Esophagus squamous epithelium (tissue), 4 donors: ENCODE data around the gene RNF223.

ENCODE experiments used
- POLR2A ChIP-seq, 4 donors: fragments of 450-650 bp; IDR thresholded peaks; one replicate each; pipeline ENCODE4 v1.6.1; 2017; ENCODE audit warnings: antibody characterized with exemption in 4 of 4, mild to moderate bottlenecking in 4 of 4, moderate library complexity in 3 of 4
- TF ChIP-seq, protein P1 (sequence below), 6 experiments: fragments of 450-650 bp in 4 of 6; fragments of 200-600 bp in 2 of 6; sonication (generic) in 2 of 6; IDR thresholded peaks; one replicate each; pipeline ENCODE4 v1.5.1; 2016 to 2019; ENCODE audit warnings: antibody characterized with exemption in 6 of 6, mild to moderate bottlenecking in 4 of 6, moderate library complexity in 4 of 6

DNA sequence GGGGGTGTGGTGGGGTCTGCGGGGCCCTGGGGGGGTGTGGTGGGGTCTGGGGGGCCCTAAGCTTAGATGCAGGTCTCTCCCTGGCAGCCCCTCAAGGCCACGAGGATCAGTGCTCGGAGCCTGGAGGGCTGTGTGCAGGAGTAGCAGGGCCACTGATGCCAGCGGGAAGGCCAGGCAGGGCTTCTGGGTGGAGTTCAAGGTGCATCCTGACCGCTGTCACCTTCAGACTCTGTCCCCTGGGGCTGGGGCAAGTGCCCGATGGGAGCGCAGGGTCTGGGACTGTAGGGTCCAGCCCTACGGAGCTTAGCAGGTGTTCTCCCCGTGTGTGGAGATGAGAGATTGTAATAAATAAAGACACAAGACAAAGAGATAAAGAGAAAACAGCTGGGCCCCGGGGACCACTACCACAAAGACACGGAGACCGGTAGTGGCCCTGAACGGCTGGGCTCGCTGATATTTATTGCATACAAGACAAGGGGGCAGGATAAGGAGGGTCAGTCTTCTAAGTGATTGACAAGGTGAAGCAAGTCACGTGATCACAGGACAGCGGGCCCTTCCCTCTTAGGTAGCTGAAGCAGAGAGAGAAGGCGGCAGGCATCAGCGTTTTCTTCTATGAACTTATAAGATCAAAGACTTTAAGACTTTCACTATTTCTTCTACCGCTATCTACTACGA, 8.7 kb downstream of the RNF223 start:
- TF ChIP-seq, protein P1, sequence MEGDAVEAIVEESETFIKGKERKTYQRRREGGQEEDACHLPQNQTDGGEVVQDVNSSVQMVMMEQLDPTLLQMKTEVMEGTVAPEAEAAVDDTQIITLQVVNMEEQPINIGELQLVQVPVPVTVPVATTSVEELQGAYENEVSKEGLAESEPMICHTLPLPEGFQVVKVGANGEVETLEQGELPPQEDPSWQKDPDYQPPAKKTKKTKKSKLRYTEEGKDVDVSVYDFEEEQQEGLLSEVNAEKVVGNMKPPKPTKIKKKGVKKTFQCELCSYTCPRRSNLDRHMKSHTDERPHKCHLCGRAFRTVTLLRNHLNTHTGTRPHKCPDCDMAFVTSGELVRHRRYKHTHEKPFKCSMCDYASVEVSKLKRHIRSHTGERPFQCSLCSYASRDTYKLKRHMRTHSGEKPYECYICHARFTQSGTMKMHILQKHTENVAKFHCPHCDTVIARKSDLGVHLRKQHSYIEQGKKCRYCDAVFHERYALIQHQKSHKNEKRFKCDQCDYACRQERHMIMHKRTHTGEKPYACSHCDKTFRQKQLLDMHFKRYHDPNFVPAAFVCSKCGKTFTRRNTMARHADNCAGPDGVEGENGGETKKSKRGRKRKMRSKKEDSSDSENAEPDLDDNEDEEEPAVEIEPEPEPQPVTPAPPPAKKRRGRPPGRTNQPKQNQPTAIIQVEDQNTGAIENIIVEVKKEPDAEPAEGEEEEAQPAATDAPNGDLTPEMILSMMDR (IDR thresholded peaks at IDR 0.05): no peak
- no peak for TF ChIP-seq POLR2A (IDR thresholded peaks at IDR 0.05)
